ENCODE data around the gene MORC1.

The MORC1 gene

GRCh38 chr3:109066864-109067263 is 51.1 kb downstream of the MORC1 start:
- no peak for DNase-seq (ENCODE audit: low read depth)
- no peak overlapping the region for H3K4me3 ChIP-seq (ENCODE audit: low read length)
- TF ChIP-seq CTCF (conservative IDR thresholded peaks at IDR 0.05; ENCODE audit: low read depth, low read length): no peak

GRCh38 chr3:109059264-109059663 is 58.7 kb downstream of the MORC1 start:
- DNase-seq (ENCODE audit: low read depth): no peak
- H3K4me3 ChIP-seq (ENCODE audit: low read length): no peak overlapping the region
- TF ChIP-seq CTCF (conservative IDR thresholded peaks at IDR 0.05; ENCODE audit: low read depth, low read length): no peak

- H3K4me3 ChIP-seq (ENCODE audit: low read length): no peak overlapping the region
- DNase-seq (ENCODE audit: low read depth): no peak
- TF ChIP-seq CTCF (conservative IDR thresholded peaks at IDR 0.05; ENCODE audit: low read depth, low read length): no peak
Measured at GRCh38 chr3:109057616-109058015, 60.3 kb downstream of the MORC1 start.

GRCh38 chr3:109057056-109057455 is 60.9 kb downstream of the MORC1 start:
- no peak overlapping the region for H3K4me3 ChIP-seq (ENCODE audit: low read length)
- DNase-seq (ENCODE audit: low read depth): no peak
- no peak for TF ChIP-seq CTCF (conservative IDR thresholded peaks at IDR 0.05; ENCODE audit: low read depth, low read length)

- H3K4me3 ChIP-seq (ENCODE audit: low read length): no peak overlapping the region
- no peak for DNase-seq (ENCODE audit: low read depth)
- peak; percentile 76 for TF ChIP-seq CTCF (conservative IDR thresholded peaks at IDR 0.05; ENCODE audit: low read depth, low read length)
Measured at GRCh38 chr3:109050591-109051167, 67.3 kb downstream of the MORC1 start.

GRCh38 chr3:109047366-109047765 is 70.6 kb downstream of the MORC1 start:
- no peak for TF ChIP-seq CTCF (conservative IDR thresholded peaks at IDR 0.05; ENCODE audit: low read depth, low read length)
- no peak overlapping the region for H3K4me3 ChIP-seq (ENCODE audit: low read length)
- DNase-seq (ENCODE audit: low read depth): no peak

- no peak for DNase-seq (ENCODE audit: low read depth)
- TF ChIP-seq CTCF (conservative IDR thresholded peaks at IDR 0.05; ENCODE audit: low read depth, low read length): no peak
- H3K4me3 ChIP-seq (ENCODE audit: low read length): no peak overlapping the region
Measured at GRCh38 chr3:109045271-109046040, 72.5 kb downstream of the MORC1 start.

Data from retinal pigment epithelial cell (primary cell).